Measurements from ENCODE around the gene VSTM5.
"Not testable (repeated sequence)": the region's sequence is repeated elsewhere in the genome, so short reads cannot be mapped to it uniquely, and the experiment has no call there.

Gene VSTM5, protein sequence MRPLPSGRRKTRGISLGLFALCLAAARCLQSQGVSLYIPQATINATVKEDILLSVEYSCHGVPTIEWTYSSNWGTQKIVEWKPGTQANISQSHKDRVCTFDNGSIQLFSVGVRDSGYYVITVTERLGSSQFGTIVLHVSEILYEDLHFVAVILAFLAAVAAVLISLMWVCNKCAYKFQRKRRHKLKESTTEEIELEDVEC

GRCh38 chr11:93850594-93851018 lies at the start of gene VSTM5:
VSTM5 (minus strand) TSS chr11:93850618; CDS start chr11:93850502, 116 bp downstream.
- DNase-seq (ENCODE audit: low read depth) = no peak
- H3K4me3 ChIP-seq (ENCODE audit: low read depth, low read length) = no peak within 1 kb of the TSS
- TF ChIP-seq CTCF (IDR thresholded peaks at IDR 0.05; ENCODE audit: low read depth, low read length) = no peak
- TF ChIP-seq POLR2A (IDR thresholded peaks at IDR 0.05; ENCODE audit: extremely low read depth, insufficient read length) = no peak
- TF ChIP-seq MYC (IDR thresholded peaks at IDR 0.05; ENCODE audit: low read depth, low read length) = no peak
- TF ChIP-seq, protein P1, sequence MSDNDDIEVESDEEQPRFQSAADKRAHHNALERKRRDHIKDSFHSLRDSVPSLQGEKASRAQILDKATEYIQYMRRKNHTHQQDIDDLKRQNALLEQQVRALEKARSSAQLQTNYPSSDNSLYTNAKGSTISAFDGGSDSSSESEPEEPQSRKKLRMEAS (IDR thresholded peaks at IDR 0.05; ENCODE audit: low read depth, low read length) = no peak

DNA sequence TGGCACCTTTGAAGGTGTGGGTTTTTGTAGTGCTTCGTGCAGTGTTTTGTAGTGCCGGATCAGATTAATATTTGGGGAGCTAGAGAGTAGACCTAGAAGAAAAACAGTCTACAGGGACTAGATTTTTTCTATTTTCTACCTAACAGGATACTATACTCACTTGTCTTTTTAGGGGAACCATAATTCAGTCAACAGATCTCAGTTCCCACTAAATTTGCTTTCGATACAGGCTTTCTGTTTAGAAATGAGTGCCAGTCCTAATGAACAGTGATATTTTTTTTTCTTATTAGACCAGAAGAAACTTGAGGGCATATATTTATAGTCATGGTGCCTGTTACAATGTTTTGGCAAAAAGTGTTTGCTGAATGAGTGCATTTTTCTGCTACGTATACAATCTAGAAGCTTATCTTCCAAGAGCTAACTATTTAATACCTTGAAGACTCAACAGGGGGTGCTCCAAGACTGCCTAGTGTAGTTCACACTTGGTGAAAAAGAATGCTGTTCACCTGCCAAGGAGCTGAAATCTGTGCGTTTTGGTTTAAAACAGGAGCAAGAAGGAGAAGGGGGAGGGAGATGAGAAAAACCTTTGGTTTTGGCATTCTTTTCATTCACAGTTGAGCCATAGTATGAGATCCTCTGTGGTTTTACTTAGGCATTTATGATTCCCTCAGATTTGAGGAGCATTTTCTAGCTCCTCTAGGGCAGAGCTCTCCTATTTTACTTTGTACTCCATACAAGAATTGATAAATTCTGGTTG lies 44.9 kb upstream of the VSTM5 start:
- H3K4me3 ChIP-seq (ENCODE audit: low read depth, low read length) = no peak overlapping the region
- DNase-seq (ENCODE audit: low read depth) = peak; percentile 63
- TF ChIP-seq, protein P1 (IDR thresholded peaks at IDR 0.05; ENCODE audit: low read depth, low read length) = no peak
- TF ChIP-seq CTCF (IDR thresholded peaks at IDR 0.05; ENCODE audit: low read depth, low read length) = peak; percentile 50

GRCh38 chr11:93890391-93891051 lies 40.1 kb upstream of the VSTM5 start:
- H3K4me3 ChIP-seq (ENCODE audit: low read depth, low read length) = no peak overlapping the region
- DNase-seq (ENCODE audit: low read depth) = no peak
- TF ChIP-seq POLR2A (IDR thresholded peaks at IDR 0.05; ENCODE audit: extremely low read depth, insufficient read length) (no peak), CTCF (IDR thresholded peaks at IDR 0.05; ENCODE audit: low read depth, low read length) (no peak), MYC (IDR thresholded peaks at IDR 0.05; ENCODE audit: low read depth, low read length) (no peak)
- TF ChIP-seq, protein P1 (IDR thresholded peaks at IDR 0.05; ENCODE audit: low read depth, low read length) = no peak

GRCh38 chr11:93887111-93887510 lies 36.7 kb upstream of the VSTM5 start:
- no peak for DNase-seq (ENCODE audit: low read depth)
- no peak overlapping the region for H3K4me3 ChIP-seq (ENCODE audit: low read depth, low read length)
- TF ChIP-seq, protein P1 (IDR thresholded peaks at IDR 0.05; ENCODE audit: low read depth, low read length) = no peak
- TF ChIP-seq POLR2A (IDR thresholded peaks at IDR 0.05; ENCODE audit: extremely low read depth, insufficient read length) = no peak
- TF ChIP-seq CTCF (IDR thresholded peaks at IDR 0.05; ENCODE audit: low read depth, low read length) = no peak
- no peak for TF ChIP-seq MYC (IDR thresholded peaks at IDR 0.05; ENCODE audit: low read depth, low read length)

GRCh38 chr11:93879114-93879513 lies 28.7 kb upstream of the VSTM5 start:
- DNase-seq (ENCODE audit: low read depth); H3K4me3 ChIP-seq (ENCODE audit: low read depth, low read length): not testable (repeated sequence)

- no peak overlapping the region for H3K4me3 ChIP-seq (ENCODE audit: low read depth, low read length)
- TF ChIP-seq, protein P1 (IDR thresholded peaks at IDR 0.05; ENCODE audit: low read depth, low read length) = no peak
- TF ChIP-seq MYC (IDR thresholded peaks at IDR 0.05; ENCODE audit: low read depth, low read length) (no peak), POLR2A (IDR thresholded peaks at IDR 0.05; ENCODE audit: extremely low read depth, insufficient read length) (no peak), CTCF (IDR thresholded peaks at IDR 0.05; ENCODE audit: low read depth, low read length) (no peak)
- no peak for DNase-seq (ENCODE audit: low read depth)
Observed at GRCh38 chr11:93875637-93876036, 25.2 kb upstream of the VSTM5 start.

All from NB4 (cell line).